ENCODE measurements around the gene ENDOG. TPM values are rescaled to one million over a fixed set of nuclear protein-coding genes. Genes with fewer than 3 reads are reported as not detected.

ENDOG gene
- polyA plus RNA-seq: 10 to 100 TPM; 12.8 to 79.6 (median 57.1) TPM
- long read RNA-seq, donor 1, transcript ENDOG-201 (3 exons, 1,172 nt): major isoform, 23 of 23 reads
- long read RNA-seq, donor 1, partial matches to known transcripts: 0 of 23 reads
- long read RNA-seq, donor 1, other reads (novel, unspliced or antisense): 0 of 23 reads
- long read RNA-seq, donor 2, partial matches to known transcripts: 0 of 3 reads
- long read RNA-seq, donor 2, other reads (novel, unspliced or antisense): 0 of 3 reads
- long read RNA-seq, donor 3, transcript ENDOG-201 (3 exons, 1,172 nt): major isoform, 9 of 9 reads
- long read RNA-seq, donor 3, partial matches to known transcripts: 0 of 9 reads
- long read RNA-seq, donor 3, other reads (novel, unspliced or antisense): 0 of 9 reads
- long read RNA-seq, donor 4: 0 reads
- long read RNA-seq, donor 5, partial matches to known transcripts: 0 of 4 reads
- long read RNA-seq, donor 5, other reads (novel, unspliced or antisense): 0 of 4 reads
- long read RNA-seq, donor 6, transcript ENDOG-201 (3 exons, 1,172 nt): major isoform, 10 of 10 reads
- long read RNA-seq, donor 6, partial matches to known transcripts: 0 of 10 reads
- long read RNA-seq, donor 6, other reads (novel, unspliced or antisense): 0 of 10 reads
- long read RNA-seq, donor 7: 0 reads
- long read RNA-seq, donor 8, partial matches to known transcripts: 0 of 2 reads
- long read RNA-seq, donor 8, other reads (novel, unspliced or antisense): 0 of 2 reads
- long read RNA-seq, donor 9, partial matches to known transcripts: 0 of 2 reads
- long read RNA-seq, donor 9, other reads (novel, unspliced or antisense): 0 of 2 reads
- long read RNA-seq, donor 10, transcript ENDOG-201 (3 exons, 1,172 nt): major isoform, 10 of 10 reads
- long read RNA-seq, donor 10, partial matches to known transcripts: 0 of 10 reads
- long read RNA-seq, donor 10, other reads (novel, unspliced or antisense): 0 of 10 reads

- peaks cover 0 to 15% (median 4%) of the 10 kb centered on the region in 3 donors for H3K4me1 ChIP-seq (ENCODE audit: control insufficient read depth in 3 of 3, insufficient read depth in 2 of 3, low read depth in 1 of 3, low read length in 2 of 3)
- WGBS, 3 donors: 0 to 1% (median 0%) methylated on average over 42 to 70 of the region's 70 CpGs
- DNase-seq (peak; percentile 99), FAIRE-seq (no peak)
- peaks cover 0 to 3% of the 10 kb centered on the region in 2 donors for H3K9me3 ChIP-seq (ENCODE audit: control insufficient read depth in 2 of 2, insufficient read depth in 1 of 2, low read depth in 1 of 2, low read length in 1 of 2)
- peak within 1 kb of the TSS; percentile 58 to 69 (median 69) for H3K4me3 ChIP-seq (ENCODE audit: low read depth in 1 of 3, low read length in 3 of 3)
- H3K27ac ChIP-seq (ENCODE audit: low read depth in 1 of 3, low read length in 2 of 3): peak within 1 kb of the TSS; percentile 74 to 88 (median 88)
- no peaks in the 10 kb centered on the region for H3K27me3 ChIP-seq (ENCODE audit: control insufficient read depth in 3 of 3, insufficient read depth in 3 of 3, low read length in 3 of 3)
- peaks cover 6 to 35% (median 9%) of the 10 kb centered on the region in 3 donors for H3K36me3 ChIP-seq (ENCODE audit: control insufficient read depth in 3 of 3, insufficient read depth in 2 of 3, low read depth in 1 of 3, low read length in 3 of 3)
These were observed at the start of gene ENDOG for GRCh38 chr9:128818099-128818838. ENDOG (plus strand) TSS chr9:128818500; CDS start chr9:128818685, 185 bp downstream.

GRCh38 chr9:128768606-128769005, 49.7 kb upstream of the ENDOG start:
- 90 to 91% (median 91%) methylated on average over 6 of the region's 6 CpGs for WGBS, 3 donors
- no peaks in the 10 kb centered on the region for H3K27me3 ChIP-seq (ENCODE audit: control insufficient read depth in 3 of 3, insufficient read depth in 3 of 3, low read length in 3 of 3)
- peaks cover 0 to 34% (median 0%) of the 10 kb centered on the region in 3 donors for H3K36me3 ChIP-seq (ENCODE audit: control insufficient read depth in 3 of 3, insufficient read depth in 2 of 3, low read depth in 1 of 3, low read length in 3 of 3)
- no peak overlapping the region for H3K27ac ChIP-seq (ENCODE audit: low read depth in 1 of 3, low read length in 2 of 3)
- H3K9me3 ChIP-seq (ENCODE audit: control insufficient read depth in 2 of 2, insufficient read depth in 1 of 2, low read depth in 1 of 2, low read length in 1 of 2): no peaks in the 10 kb centered on the region
- no peak for FAIRE-seq
- H3K4me1 ChIP-seq (ENCODE audit: control insufficient read depth in 3 of 3, insufficient read depth in 2 of 3, low read depth in 1 of 3, low read length in 2 of 3): peaks cover 0 to 14% (median 2%) of the 10 kb centered on the region in 3 donors
- no peak overlapping the region for H3K4me3 ChIP-seq (ENCODE audit: low read depth in 1 of 3, low read length in 3 of 3)
- no peak for DNase-seq

- FAIRE-seq: no peak
- Histone ChIP-seq H3K36me3 (ENCODE audit: control insufficient read depth in 3 of 3, insufficient read depth in 2 of 3, low read depth in 1 of 3, low read length in 3 of 3) (peaks cover 0 to 26% (median 0%) of the 10 kb centered on the region in 3 donors), H3K4me1 (ENCODE audit: control insufficient read depth in 3 of 3, insufficient read depth in 2 of 3, low read depth in 1 of 3, low read length in 2 of 3) (peaks cover 0 to 14% (median 2%) of the 10 kb centered on the region in 3 donors), H3K4me3 (ENCODE audit: low read depth in 1 of 3, low read length in 3 of 3) (peak overlapping the region; percentile 95 to 99 (median 96)), H3K27ac (ENCODE audit: low read depth in 1 of 3, low read length in 2 of 3) (peak overlapping the region; percentile 96 to 98 (median 96)), H3K27me3 (ENCODE audit: control insufficient read depth in 3 of 3, insufficient read depth in 3 of 3, low read length in 3 of 3) (no peaks in the 10 kb centered on the region), H3K9me3 (ENCODE audit: control insufficient read depth in 2 of 2, insufficient read depth in 1 of 2, low read depth in 1 of 2, low read length in 1 of 2) (no peaks in the 10 kb centered on the region)
- peak; percentile 51 to 76 for DNase-seq
- WGBS, 3 donors: 35 to 62% (median 52%) methylated on average over 11 of the region's 11 CpGs
These were observed 47.8 kb upstream of the ENDOG start for GRCh38 chr9:128770286-128771030.

GRCh38 chr9:128771094-128771721, 47.1 kb upstream of the ENDOG start:
- peak overlapping the region; percentile 96 to 98 (median 96) for H3K27ac ChIP-seq (ENCODE audit: low read depth in 1 of 3, low read length in 2 of 3)
- DNase-seq (peak; percentile 69 to 78), FAIRE-seq (no peak)
- peaks cover 0 to 14% (median 2%) of the 10 kb centered on the region in 3 donors for H3K4me1 ChIP-seq (ENCODE audit: control insufficient read depth in 3 of 3, insufficient read depth in 2 of 3, low read depth in 1 of 3, low read length in 2 of 3)
- H3K36me3 ChIP-seq (ENCODE audit: control insufficient read depth in 3 of 3, insufficient read depth in 2 of 3, low read depth in 1 of 3, low read length in 3 of 3): peaks cover 0 to 22% (median 0%) of the 10 kb centered on the region in 3 donors
- H3K4me3 ChIP-seq (ENCODE audit: low read depth in 1 of 3, low read length in 3 of 3): peak overlapping the region; percentile 95 to 99 (median 96)
- no peaks in the 10 kb centered on the region for H3K27me3 ChIP-seq (ENCODE audit: control insufficient read depth in 3 of 3, insufficient read depth in 3 of 3, low read length in 3 of 3)
- 0 to 1% (median 1%) methylated on average over 20 to 28 of the region's 28 CpGs for WGBS, 3 donors
- H3K9me3 ChIP-seq (ENCODE audit: control insufficient read depth in 2 of 2, insufficient read depth in 1 of 2, low read depth in 1 of 2, low read length in 1 of 2): peaks cover 0 to 5% of the 10 kb centered on the region in 2 donors

- Histone ChIP-seq H3K4me1 (ENCODE audit: control insufficient read depth in 3 of 3, insufficient read depth in 2 of 3, low read depth in 1 of 3, low read length in 2 of 3) (peaks cover 0 to 14% (median 2%) of the 10 kb centered on the region in 3 donors), H3K4me3 (ENCODE audit: low read depth in 1 of 3, low read length in 3 of 3) (peak within 1 kb of the TSS; percentile 95 to 99 (median 96)), H3K36me3 (ENCODE audit: control insufficient read depth in 3 of 3, insufficient read depth in 2 of 3, low read depth in 1 of 3, low read length in 3 of 3) (peaks cover 0 to 22% (median 0%) of the 10 kb centered on the region in 3 donors), H3K9me3 (ENCODE audit: control insufficient read depth in 2 of 2, insufficient read depth in 1 of 2, low read depth in 1 of 2, low read length in 1 of 2) (peaks cover 0 to 6% of the 10 kb centered on the region in 2 donors), H3K27ac (ENCODE audit: low read depth in 1 of 3, low read length in 2 of 3) (peak within 1 kb of the TSS; percentile 96 to 98 (median 96)), H3K27me3 (ENCODE audit: control insufficient read depth in 3 of 3, insufficient read depth in 3 of 3, low read length in 3 of 3) (no peaks in the 10 kb centered on the region)
- no peak for FAIRE-seq
- 0 to 2% (median 1%) methylated on average over 54 to 72 of the region's 72 CpGs for WGBS, 3 donors
- peak; percentile 92 to 96 for DNase-seq
These were observed 46.4 kb upstream of the ENDOG start, which contains the start of gene ZER1 for GRCh38 chr9:128771745-128772519. ZER1 (minus strand) TSS chr9:128771927; CDS start chr9:128755565, 16,362 bp downstream.

- Histone ChIP-seq H3K27ac (ENCODE audit: low read depth in 1 of 3, low read length in 2 of 3) (no peak overlapping the region), H3K4me1 (ENCODE audit: control insufficient read depth in 3 of 3, insufficient read depth in 2 of 3, low read depth in 1 of 3, low read length in 2 of 3) (peaks cover 0 to 14% (median 2%) of the 10 kb centered on the region in 3 donors), H3K27me3 (ENCODE audit: control insufficient read depth in 3 of 3, insufficient read depth in 3 of 3, low read length in 3 of 3) (no peaks in the 10 kb centered on the region), H3K36me3 (ENCODE audit: control insufficient read depth in 3 of 3, insufficient read depth in 2 of 3, low read depth in 1 of 3, low read length in 3 of 3) (peaks cover 0 to 12% (median 0%) of the 10 kb centered on the region in 3 donors), H3K9me3 (ENCODE audit: control insufficient read depth in 2 of 2, insufficient read depth in 1 of 2, low read depth in 1 of 2, low read length in 1 of 2) (peaks cover 0 to 6% of the 10 kb centered on the region in 2 donors), H3K4me3 (ENCODE audit: low read depth in 1 of 3, low read length in 3 of 3) (no peak overlapping the region)
- FAIRE-seq: no peak
- whole genome bisulfite sequencing, 3 donors: 70 to 89% (median 73%) methylated on average over 5 of the region's 5 CpGs
- DNase-seq: no peak
These were observed 45.3 kb upstream of the ENDOG start for GRCh38 chr9:128773049-128773448.
